Measurements from ENCODE around the gene USP24.
"Not testable (repeated sequence)": the region's sequence is repeated elsewhere in the genome, so short reads cannot be mapped to it uniquely, and the experiment has no call there.

The USP24 gene

DNA sequence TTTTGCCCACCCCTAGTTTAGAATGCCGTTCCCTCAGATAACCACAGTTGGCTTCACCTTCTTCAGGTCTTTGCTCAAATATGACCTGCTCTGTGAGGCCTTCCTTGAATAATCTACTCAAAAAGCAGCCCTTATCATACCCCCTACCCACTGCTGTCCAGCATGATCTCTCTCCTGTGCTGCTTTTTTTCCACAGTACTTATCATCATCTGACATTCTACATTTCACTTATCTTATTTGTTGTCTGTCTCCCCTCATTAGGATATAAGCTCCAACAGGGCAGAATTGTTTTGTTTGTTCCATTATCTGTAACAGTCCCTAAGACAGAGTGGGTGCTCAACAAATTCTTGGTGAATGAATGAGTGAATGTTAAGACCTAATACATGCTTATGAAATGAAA lies 18.1 kb downstream of the USP24 start:
- in situ Hi-C loops (cut with HindIII; ENCODE audit: low sequenced_read_pairs), result no loop called here

DNA sequence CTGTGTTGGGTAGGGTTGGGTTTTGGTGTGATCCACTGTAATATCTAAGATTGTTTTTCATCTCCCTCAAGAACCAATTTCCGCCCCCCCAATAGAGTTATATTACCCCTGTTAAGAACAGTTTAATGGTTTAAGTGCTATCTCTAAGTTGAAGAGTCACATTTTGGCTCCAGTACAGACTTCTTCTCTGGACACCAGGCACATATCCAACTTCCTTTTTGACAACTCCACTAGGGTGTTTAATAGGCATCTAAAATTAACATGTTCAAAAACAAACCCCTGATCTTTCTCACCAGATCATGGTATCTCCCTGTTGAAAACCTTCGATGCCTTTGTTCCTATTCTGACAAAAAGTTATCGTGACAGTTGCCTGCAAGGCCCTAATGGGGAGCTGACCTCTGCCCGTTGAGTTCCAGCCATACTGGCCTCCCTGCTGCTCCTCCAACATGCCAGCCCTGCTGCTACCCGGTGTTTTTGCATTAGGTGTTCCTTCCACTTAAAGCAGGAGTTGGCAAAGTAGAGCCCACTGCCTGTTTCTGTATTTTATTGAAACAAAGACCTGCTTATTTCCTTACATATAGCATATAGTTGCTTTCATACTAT lies 18.6 kb downstream of the USP24 start:
- in situ Hi-C loops (cut with HindIII; ENCODE audit: low sequenced_read_pairs), result no loop called here

GRCh38 chr1:55195521-55196233 lies 19.5 kb downstream of the USP24 start:
- in situ Hi-C loops (cut with HindIII; ENCODE audit: low sequenced_read_pairs), result no loop called here

DNA sequence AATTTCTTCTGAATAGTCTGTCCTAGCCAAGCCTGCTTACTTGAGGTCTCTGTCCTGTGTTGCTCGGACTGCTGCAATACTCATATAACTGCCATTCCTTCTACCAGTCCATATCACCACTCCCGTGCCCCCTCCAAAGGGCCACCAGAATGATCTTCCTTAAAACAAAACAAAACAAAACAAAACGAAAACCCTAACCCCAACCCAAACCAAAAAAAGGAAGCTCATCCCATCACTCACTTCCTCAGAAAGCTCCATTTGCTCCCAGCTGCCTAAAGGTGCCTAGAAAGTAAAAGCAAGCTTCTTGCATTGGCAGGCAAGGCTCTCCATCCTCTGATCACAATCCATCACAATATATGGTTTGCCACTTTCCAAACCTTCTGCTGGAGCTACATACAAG lies 20.3 kb downstream of the USP24 start:
- in situ Hi-C loops (cut with HindIII; ENCODE audit: low sequenced_read_pairs), result no loop called here

GRCh38 chr1:55192093-55192492 lies 23.1 kb downstream of the USP24 start:
- in situ Hi-C loops (cut with HindIII; ENCODE audit: low sequenced_read_pairs), result no loop called here

- in situ Hi-C loops (cut with HindIII; ENCODE audit: low sequenced_read_pairs), result not testable (repeated sequence)
Measured at GRCh38 chr1:55191219-55191952, 23.8 kb downstream of the USP24 start.

- in situ Hi-C loops (cut with HindIII; ENCODE audit: low sequenced_read_pairs), result no loop called here
Measured at GRCh38 chr1:55190109-55190508, 25.1 kb downstream of the USP24 start.

- in situ Hi-C loops (cut with HindIII; ENCODE audit: low sequenced_read_pairs), result no loop called here
Measured at GRCh38 chr1:55188909-55189308, 26.3 kb downstream of the USP24 start.

- in situ Hi-C loops (cut with HindIII; ENCODE audit: low sequenced_read_pairs), result no loop called here
Measured at GRCh38 chr1:55185832-55186231, 29.3 kb downstream of the USP24 start.

GRCh38 chr1:55184859-55185258 lies 30.3 kb downstream of the USP24 start:
- in situ Hi-C loops (cut with HindIII; ENCODE audit: low sequenced_read_pairs), result no loop called here

DNA sequence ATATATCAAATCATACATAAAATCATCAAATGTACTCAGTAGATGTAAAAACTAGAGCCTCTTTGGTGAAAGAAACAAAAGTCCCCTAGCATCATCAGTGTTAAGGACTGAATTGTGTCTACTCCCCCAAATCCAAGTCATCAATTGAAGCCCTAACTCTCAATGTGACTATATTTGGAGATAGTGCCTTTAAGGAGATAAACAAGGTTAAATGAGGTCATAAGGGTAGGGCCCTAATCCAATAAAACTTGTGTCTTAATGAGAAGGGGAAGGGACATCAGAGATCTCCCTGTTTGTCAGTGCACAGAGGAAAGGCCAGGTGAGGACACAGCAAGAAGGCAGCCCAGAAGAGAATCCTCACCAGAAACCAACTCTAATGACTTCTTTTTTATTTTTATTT lies 33.5 kb downstream of the USP24 start:
- in situ Hi-C loops (cut with HindIII; ENCODE audit: low sequenced_read_pairs), result no loop called here

DNA sequence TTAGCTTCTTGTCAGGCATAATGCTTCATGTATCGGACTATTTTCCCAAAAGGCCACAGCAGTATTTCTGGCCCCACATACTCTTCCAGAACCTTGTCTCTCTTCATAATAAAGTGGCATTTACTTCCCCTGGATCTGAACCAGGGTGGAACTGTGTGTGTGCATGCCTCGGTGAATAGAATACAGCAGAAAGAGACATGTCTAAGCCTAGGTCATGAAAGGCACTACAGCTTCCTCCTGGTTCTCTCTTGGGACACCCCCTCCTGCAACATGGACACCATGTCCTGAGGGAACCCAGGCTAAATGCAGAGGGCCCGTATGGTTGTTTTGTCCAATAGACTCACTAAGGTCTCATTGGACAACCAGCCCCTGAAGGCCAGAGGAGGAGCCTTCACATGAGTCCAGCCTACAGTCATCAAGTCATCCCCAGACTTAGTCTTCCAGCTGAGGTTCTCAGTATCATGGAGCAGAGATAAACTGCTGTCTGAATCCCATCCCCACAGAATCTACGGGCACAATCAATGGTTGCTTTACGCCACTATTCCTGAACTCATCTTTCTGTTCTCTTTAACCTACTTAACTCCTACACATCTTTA lies 35.0 kb downstream of the USP24 start:
- in situ Hi-C loops (cut with HindIII; ENCODE audit: low sequenced_read_pairs), result no loop called here

DNA sequence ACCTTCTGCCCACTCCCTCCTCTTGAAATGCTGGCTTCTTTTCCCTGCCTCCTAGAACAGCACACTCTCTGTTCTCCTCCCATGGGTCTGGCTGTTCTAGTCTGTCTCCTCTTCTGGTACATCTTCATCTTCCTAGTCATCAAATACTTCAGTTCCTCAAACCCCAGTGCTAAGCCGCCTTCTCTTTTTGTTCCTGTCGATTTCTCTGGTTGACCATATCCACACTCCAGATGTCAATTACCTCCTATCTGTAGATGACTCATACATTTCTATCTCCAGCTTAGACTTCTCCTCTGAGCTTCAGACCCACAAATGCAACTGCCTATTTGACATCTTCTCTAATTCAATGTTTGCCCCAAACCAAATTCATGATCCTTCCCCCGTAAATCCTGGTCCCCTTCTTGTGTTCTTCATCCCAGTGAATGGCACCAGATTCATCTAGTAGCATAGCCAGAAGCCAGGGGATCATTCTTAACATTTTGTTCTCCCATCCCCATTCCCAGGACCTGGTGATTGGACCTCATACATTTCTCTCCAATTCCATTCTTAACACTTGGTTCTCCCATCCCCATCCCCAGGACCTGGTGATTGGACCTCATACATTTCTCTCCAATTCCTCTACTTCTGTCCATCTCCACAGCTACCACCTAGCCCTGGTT lies 35.9 kb downstream of the USP24 start:
- in situ Hi-C loops (cut with HindIII; ENCODE audit: low sequenced_read_pairs), result no loop called here

GRCh38 chr1:55172687-55173086 lies 42.5 kb downstream of the USP24 start:
- in situ Hi-C loops (cut with HindIII; ENCODE audit: low sequenced_read_pairs), result no loop called here

- in situ Hi-C loops (cut with HindIII; ENCODE audit: low sequenced_read_pairs), result no loop called here
Measured at GRCh38 chr1:55172272-55172671, 42.9 kb downstream of the USP24 start.

- in situ Hi-C loops (cut with HindIII; ENCODE audit: low sequenced_read_pairs), result no loop called here
Measured at GRCh38 chr1:55171694-55172093, 43.5 kb downstream of the USP24 start.

GRCh38 chr1:55170426-55170825 lies 44.7 kb downstream of the USP24 start:
- in situ Hi-C loops (cut with HindIII; ENCODE audit: low sequenced_read_pairs), result no loop called here

- in situ Hi-C loops (cut with HindIII; ENCODE audit: low sequenced_read_pairs), result no loop called here
Measured at GRCh38 chr1:55169126-55169525, 46.0 kb downstream of the USP24 start.

DNA sequence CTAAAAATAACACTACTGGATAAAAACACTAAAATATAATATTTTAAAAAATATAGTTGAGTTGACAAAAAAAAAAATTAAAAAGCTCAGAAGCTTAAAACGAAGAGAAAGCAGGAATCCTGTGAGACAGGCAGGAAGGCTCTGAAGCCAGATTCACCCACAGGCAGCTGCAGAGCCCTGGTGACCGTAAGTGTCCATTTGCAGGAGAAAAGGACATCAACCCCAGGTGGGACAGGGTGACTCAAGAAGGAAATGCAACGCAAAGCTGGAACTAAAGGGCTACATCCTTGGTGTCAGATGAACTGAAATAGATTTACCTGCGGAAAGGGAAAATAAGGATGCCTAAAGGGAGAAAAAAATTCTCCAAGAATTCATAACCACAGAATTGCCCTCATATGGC lies 46.8 kb downstream of the USP24 start:
- in situ Hi-C loops (cut with HindIII; ENCODE audit: low sequenced_read_pairs), result no loop called here

DNA sequence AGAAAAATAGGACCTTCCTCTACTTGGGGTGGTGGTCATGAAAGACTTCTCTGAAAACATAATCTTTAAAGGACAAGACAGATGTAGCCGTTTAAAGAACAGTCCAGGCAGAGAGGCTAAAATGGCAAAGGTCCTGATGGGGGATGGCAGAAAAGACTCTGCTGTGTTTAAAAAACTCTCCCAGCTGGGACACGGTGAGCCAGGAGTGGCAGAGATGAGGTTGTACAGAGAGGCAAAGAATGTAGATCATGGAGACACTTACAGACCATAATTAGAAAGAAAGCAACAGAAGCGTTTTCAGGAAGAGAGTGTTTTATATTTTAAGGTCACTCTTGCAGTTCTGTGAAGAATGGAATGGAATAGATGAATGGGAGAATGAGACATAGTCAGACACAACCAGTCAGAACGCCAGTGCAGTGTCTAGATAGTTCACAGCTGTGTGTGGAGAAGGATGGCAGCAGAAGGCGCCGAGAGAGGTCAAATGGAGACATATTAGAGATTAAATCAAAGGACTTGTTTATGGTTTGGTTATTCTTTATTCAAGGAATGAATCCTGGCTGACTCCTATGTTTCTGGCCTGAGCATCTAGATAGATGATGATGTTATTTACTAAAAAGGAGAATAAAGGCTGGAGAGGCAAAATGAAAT lies 47.8 kb downstream of the USP24 start:
- in situ Hi-C loops (cut with HindIII; ENCODE audit: low sequenced_read_pairs), result no loop called here

DNA sequence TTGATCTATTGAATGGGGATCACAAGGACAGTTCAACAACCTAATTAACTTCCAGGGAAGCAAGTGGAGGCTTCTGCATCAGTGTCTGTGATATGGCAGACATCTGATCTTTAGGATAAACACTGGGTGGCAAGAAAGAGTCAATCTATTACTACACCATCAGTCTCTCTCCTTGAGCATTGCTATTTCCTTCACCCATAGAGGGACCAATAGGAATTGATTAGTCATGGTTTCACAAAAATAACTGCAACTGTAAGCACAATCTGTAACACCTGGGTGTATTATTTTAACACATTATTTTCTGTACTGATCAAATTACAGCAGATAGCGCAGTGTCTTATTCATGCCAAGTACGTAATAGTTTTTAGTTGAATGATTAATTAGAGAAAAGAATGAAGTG lies 50.3 kb downstream of the USP24 start:
- in situ Hi-C loops (cut with HindIII; ENCODE audit: low sequenced_read_pairs), result no loop called here
